ENCODE results near the gene RING1.

The RING1 gene

DNA sequence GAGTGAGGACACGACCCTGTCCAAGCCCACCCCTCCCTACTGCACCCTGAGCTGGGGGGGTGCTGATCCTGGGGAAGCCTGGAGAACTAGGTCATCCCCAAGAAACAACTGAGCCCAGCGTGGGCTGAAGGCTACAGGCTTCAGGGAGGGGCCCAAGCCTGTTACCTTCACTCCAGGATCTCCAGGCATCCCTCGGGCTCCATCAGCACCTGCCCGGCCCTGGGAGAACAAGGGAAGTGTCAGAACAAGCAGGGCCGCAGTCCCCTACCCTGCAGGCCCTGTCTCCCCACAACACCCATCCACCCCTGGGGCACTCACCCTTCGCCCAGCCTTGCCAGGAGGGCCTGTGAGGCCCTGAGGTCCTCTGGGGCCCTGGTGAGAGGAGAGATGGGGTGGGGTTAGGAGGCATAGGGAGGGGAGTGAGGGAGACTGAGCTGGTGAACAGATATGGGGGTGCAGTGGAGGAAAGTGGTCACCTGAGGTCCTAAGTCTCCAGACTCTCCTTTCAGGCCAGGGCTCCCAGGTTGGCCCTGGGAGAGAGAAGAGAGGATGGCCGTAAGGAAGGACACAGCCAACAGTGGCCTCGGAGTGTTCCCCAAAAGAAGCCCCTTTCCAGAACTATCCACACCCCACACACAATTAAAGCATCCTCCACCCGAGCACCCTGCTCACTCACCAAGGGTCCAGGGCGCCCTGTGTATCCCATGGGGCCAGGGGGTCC, 29.4 kb upstream of the RING1 start:
- TF ChIP-seq CTCF (IDR thresholded peaks at IDR 0.05; ENCODE audit: insufficient read depth, low read depth, low read length, missing control alignments): no peak
- H3K4me3 ChIP-seq (ENCODE audit: low read length): no peak overlapping the region
- DNase-seq (ENCODE audit: low read depth): no peak

DNA sequence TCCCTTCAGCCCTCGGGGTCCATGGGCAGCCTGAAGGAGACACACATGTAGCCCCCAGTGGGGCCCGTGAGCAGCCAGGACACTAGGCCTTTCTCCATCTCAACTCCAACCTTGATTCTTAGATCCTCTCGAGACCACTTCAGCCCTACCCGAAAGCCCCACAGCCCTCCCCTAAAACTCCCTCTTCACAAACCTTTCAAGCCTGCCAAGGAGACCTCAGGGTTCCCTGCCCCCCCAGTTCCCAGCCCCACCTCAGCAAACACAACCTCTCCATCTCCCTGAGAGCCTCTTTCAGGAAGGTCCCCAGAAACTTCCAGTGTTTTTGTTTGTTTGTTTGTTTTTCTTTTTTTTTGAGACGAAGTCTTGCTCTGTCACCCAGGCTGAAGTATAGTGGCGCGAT, 27.2 kb upstream of the RING1 start:
- TF ChIP-seq CTCF (IDR thresholded peaks at IDR 0.05; ENCODE audit: insufficient read depth, low read depth, low read length, missing control alignments): no peak
- no peak overlapping the region for H3K4me3 ChIP-seq (ENCODE audit: low read length)
- DNase-seq (ENCODE audit: low read depth): no peak

GRCh38 chr6:33183071-33183683, 25.1 kb upstream of the RING1 start:
- no peak for TF ChIP-seq CTCF (IDR thresholded peaks at IDR 0.05; ENCODE audit: insufficient read depth, low read depth, low read length, missing control alignments)
- DNase-seq (ENCODE audit: low read depth): no peak
- no peak overlapping the region for H3K4me3 ChIP-seq (ENCODE audit: low read length)

DNA sequence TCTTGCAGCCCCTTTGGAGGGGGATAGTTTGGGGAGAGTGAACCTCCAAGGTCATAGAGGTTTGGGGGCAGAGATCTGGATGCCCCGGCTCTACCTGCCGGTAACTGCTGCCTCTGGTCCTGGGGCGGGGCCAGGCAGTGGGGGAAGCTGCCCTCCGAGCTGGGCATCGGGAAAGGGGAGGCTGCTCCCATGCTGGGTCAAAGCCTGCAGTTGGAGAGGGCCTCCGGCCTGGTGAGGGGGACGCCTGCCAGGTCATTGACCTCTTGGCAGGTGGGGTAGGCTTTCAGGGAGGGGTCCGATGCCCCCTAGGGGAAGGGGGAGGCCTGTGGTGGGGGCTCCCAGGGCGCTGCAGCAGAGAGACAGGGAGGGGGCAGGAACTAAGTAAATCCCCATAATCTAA, 23.1 kb upstream of the RING1 start:
- H3K4me3 ChIP-seq (ENCODE audit: low read length): no peak overlapping the region
- DNase-seq (ENCODE audit: low read depth): no peak
- no peak for TF ChIP-seq CTCF (IDR thresholded peaks at IDR 0.05; ENCODE audit: insufficient read depth, low read depth, low read length, missing control alignments)

GRCh38 chr6:33185654-33186187, 22.6 kb upstream of the RING1 start:
- H3K4me3 ChIP-seq (ENCODE audit: low read length): no peak overlapping the region
- no peak for DNase-seq (ENCODE audit: low read depth)
- TF ChIP-seq CTCF (IDR thresholded peaks at IDR 0.05; ENCODE audit: insufficient read depth, low read depth, low read length, missing control alignments): no peak

DNA sequence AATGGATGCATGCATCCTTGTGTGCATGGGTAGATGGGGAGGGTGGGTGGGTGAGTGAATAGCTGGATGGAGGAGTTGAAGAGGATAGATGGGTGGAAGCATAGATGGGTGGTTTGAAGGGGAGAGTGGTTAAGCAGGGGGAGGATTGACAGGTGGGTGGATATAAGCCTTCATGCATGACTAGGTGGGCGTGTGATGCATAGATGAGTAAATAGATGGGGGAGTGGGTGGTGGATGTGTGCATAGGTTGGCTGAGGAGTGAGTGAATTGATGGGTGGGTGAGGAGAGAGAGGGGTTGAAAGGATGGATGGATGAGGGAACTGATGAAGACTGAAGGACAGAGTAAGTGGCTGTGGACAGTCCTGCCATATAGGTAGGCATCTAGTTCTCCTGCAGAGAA, 20.5 kb upstream of the RING1 start:
- DNase-seq (ENCODE audit: low read depth): no peak
- TF ChIP-seq CTCF (IDR thresholded peaks at IDR 0.05; ENCODE audit: insufficient read depth, low read depth, low read length, missing control alignments): no peak
- H3K4me3 ChIP-seq (ENCODE audit: low read length): no peak overlapping the region
